ENCODE measurements around the gene ITPR1. TPM values are rescaled to one million over a fixed set of nuclear protein-coding genes. Genes with fewer than 3 reads are reported as not detected.

The ITPR1 gene
- total and polyA plus RNA-seq, 10 of the 15 experiments (the other 5 are each of a cell fraction or from before 2014, with no cell fraction given): 12.2 to 239 (median 28.4) TPM

DNA sequence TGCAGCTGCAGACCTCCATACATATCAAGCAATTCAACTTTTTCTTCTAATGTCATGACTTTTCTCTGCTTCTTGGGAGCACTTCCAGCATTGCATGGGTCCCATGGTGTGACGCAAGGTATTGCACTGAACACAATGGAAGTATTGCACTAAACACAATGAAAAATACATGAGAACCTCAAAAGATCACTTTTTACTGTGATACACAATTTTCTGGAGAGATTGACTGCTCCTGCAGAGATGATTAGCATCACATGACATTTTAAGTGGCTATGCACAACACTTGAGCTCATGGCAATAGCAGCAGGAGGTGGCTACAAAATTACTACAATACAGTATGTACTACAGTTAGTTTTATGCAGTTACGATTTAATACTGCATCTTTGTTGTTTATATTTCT, 372.6 kb downstream of the ITPR1 start:
- ChIA-PET CTCF (interaction anchor here (1.9 kb wide), 1 partner anchor 10 kb away, joined by 5 read pairs; no protein-coding TSS in a partner anchor), POLR2A (interaction anchor here (0.8 kb wide), 1 partner anchor 19 kb away, joined by 3 read pairs; no protein-coding TSS in a partner anchor), SMC1A (ENCODE audit: uncharacterized antibody, unreplicated experiment) (interaction anchor here (1.6 kb wide), 1 partner anchor 17 kb away, joined by 5 read pairs; no protein-coding TSS in a partner anchor), RAD21 (ENCODE audit: unreplicated experiment) (no interaction called here)
- Histone ChIP-seq H3K4me1 (ENCODE audit: control insufficient read depth, insufficient read depth, low read length) (peaks cover 10% of the 10 kb centered on the region), H3K4me3 (no peak overlapping the region), H3K27me3 (replicated peaks in 1 of 2; ENCODE audit: control insufficient read depth in 2 of 2, insufficient read depth in 2 of 2, low read length in 1 of 2) (no peaks in the 10 kb centered on the region), H2AFZ (ENCODE audit: control insufficient read depth, low read depth, low read length) (no peak overlapping the region), H3K9me3 (replicated peaks; ENCODE audit: control insufficient read depth, insufficient read depth, low read length) (no peaks in the 10 kb centered on the region; the same call in none of the 3 replicates), H4K20me1 (ENCODE audit: control insufficient read depth, insufficient read depth) (no peaks in the 10 kb centered on the region), H3K79me2 (ENCODE audit: control insufficient read depth, insufficient read depth, low read length) (no peaks in the 10 kb centered on the region), H3K4me2 (ENCODE audit: control insufficient read depth, insufficient read depth) (no peak overlapping the region), H3K9ac (ENCODE audit: control insufficient read depth, insufficient read depth, low read length) (no peak overlapping the region), H3K27ac (ENCODE audit: control insufficient read depth, insufficient read depth) (no peak overlapping the region), H3K36me3 (ENCODE audit: control insufficient read depth in 2 of 2, insufficient read depth in 2 of 2, low read length in 1 of 2) (no peaks in the 10 kb centered on the region)
- BruUV-seq (replicated peaks): no TSS peak
- in situ Hi-C loops (cut with MboI): no loop called here
- no peak for DNase-seq (ENCODE audit: low read depth, low spot score)
- WGBS (ENCODE audit: insufficient coverage, insufficient replicate concordance, low lambda C conversion rate, missing lambda C conversion rate): 94% methylated on average over 2 of the region's 2 CpGs
- intact Hi-C loops (cut with micrococcal nuclease; ENCODE audit: unreplicated experiment): no loop called here
- no peak for ATAC-seq
- TF ChIP-seq EED (IDR thresholded peaks at IDR 0.05; ENCODE audit: low read depth): no peak
- TF ChIP-seq HCFC1 (IDR thresholded peaks at IDR 0.05; ENCODE audit: low read length): no peak
- no peak for TF ChIP-seq HDAC2 (IDR thresholded peaks at IDR 0.05)
- TF ChIP-seq, protein P1, sequence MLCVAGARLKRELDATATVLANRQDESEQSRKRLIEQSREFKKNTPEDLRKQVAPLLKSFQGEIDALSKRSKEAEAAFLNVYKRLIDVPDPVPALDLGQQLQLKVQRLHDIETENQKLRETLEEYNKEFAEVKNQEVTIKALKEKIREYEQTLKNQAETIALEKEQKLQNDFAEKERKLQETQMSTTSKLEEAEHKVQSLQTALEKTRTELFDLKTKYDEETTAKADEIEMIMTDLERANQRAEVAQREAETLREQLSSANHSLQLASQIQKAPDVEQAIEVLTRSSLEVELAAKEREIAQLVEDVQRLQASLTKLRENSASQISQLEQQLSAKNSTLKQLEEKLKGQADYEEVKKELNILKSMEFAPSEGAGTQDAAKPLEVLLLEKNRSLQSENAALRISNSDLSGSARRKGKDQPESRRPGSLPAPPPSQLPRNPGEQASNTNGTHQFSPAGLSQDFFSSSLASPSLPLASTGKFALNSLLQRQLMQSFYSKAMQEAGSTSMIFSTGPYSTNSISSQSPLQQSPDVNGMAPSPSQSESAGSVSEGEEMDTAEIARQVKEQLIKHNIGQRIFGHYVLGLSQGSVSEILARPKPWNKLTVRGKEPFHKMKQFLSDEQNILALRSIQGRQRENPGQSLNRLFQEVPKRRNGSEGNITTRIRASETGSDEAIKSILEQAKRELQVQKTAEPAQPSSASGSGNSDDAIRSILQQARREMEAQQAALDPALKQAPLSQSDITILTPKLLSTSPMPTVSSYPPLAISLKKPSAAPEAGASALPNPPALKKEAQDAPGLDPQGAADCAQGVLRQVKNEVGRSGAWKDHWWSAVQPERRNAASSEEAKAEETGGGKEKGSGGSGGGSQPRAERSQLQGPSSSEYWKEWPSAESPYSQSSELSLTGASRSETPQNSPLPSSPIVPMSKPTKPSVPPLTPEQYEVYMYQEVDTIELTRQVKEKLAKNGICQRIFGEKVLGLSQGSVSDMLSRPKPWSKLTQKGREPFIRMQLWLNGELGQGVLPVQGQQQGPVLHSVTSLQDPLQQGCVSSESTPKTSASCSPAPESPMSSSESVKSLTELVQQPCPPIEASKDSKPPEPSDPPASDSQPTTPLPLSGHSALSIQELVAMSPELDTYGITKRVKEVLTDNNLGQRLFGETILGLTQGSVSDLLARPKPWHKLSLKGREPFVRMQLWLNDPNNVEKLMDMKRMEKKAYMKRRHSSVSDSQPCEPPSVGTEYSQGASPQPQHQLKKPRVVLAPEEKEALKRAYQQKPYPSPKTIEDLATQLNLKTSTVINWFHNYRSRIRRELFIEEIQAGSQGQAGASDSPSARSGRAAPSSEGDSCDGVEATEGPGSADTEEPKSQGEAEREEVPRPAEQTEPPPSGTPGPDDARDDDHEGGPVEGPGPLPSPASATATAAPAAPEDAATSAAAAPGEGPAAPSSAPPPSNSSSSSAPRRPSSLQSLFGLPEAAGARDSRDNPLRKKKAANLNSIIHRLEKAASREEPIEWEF (IDR thresholded peaks at IDR 0.05; ENCODE audit: insufficient replicate concordance, low read depth, low read length): no peak
- TF ChIP-seq RELA (IDR thresholded peaks at IDR 0.05; ENCODE audit: borderline replicate concordance, partially characterized antibody): no peak
- TF ChIP-seq GATAD2B (conservative IDR thresholded peaks at IDR 0.05; ENCODE audit: low read depth): no peak
- no peak for FAIRE-seq

Measured in GM12878 (cell line).